OCI-LY1 (cell line): Measurements from ENCODE around the gene TLE5.
"Not testable (repeated sequence)": the region's sequence is repeated elsewhere in the genome, so short reads cannot be mapped to it uniquely, and the experiment has no call there.

Experiments
- H2AFZ ChIP-seq: fragments of 200-600 bp; sonication (generic), shearing (Covaris generic); 2 replicates; pipeline ENCODE4 v1.6.0; 2014; ENCODE audit warnings: antibody characterized with exemption, mild to moderate bottlenecking, low read length
- H3F3A ChIP-seq: fragments of 200-600 bp; sonication (generic), shearing (Covaris generic); 2 replicates; pipeline ENCODE4 v1.6.0; 2014; ENCODE audit warnings: mild to moderate bottlenecking, antibody characterized with exemption, low read length, moderate library complexity; ENCODE audit not compliant: insufficient read depth
- H3K27ac ChIP-seq: fragments of 200-600 bp; sonication (generic); 2 replicates; pipeline ENCODE4 v1.5.1; 2014; ENCODE audit warnings: low read length, mixed run types, mild to moderate bottlenecking, low read depth; ENCODE audit not compliant: poor library complexity, severe bottlenecking
- H3K27me3 ChIP-seq: fragments of 200-600 bp; sonication (generic); 2 replicates; pipeline ENCODE4 v1.6.0; 2014; ENCODE audit warnings: antibody characterized with exemption, mild to moderate bottlenecking, low read length, moderate library complexity; ENCODE audit not compliant: insufficient read depth
- H3K36me3 ChIP-seq: fragments of 200-600 bp; sonication (generic); 2 replicates; pipeline ENCODE4 v1.6.1; 2014; ENCODE audit warnings: mild to moderate bottlenecking, antibody characterized with exemption, low read length, moderate library complexity, mixed read lengths; ENCODE audit not compliant: insufficient read depth
- H3K4me1 ChIP-seq: fragments of 200-600 bp; sonication (generic); 2 replicates; pipeline ENCODE4 v1.5.1; 2014; ENCODE audit warnings: mild to moderate bottlenecking, low read length, moderate library complexity; ENCODE audit not compliant: insufficient read depth, severe bottlenecking
- H3K4me2 ChIP-seq: fragments of 200-600 bp; sonication (generic), shearing (Covaris generic); 2 replicates; pipeline ENCODE4 v1.6.1; 2014; ENCODE audit warnings: low read length
- H3K4me3 ChIP-seq: fragments of 200-600 bp; sonication (generic); 2 replicates; pipeline ENCODE4 v1.5.1; 2014; ENCODE audit warnings: low read length, low read depth, mild to moderate bottlenecking, mixed read lengths; ENCODE audit not compliant: poor library complexity, severe bottlenecking
- H3K79me2 ChIP-seq: fragments of 200-600 bp; shearing (Covaris generic); 2 replicates; pipeline ENCODE4 v1.6.1; 2016; ENCODE audit warnings: mixed run types, low read length, mixed read lengths; ENCODE audit not compliant: insufficient read depth
- H3K9ac ChIP-seq: fragments of 200-600 bp; sonication (generic), shearing (Covaris generic); 2 replicates; pipeline ENCODE4 v1.6.1; 2014; ENCODE audit warnings: mild to moderate bottlenecking, low read length, mixed read lengths
- H3K9me2 ChIP-seq: fragments of 200-600 bp; sonication (generic), shearing (Covaris generic); 2 replicates; pipeline ENCODE4 v1.6.1; 2014; ENCODE audit warnings: low read depth, mild to moderate bottlenecking, low read length, mixed read lengths
- H3K9me3 ChIP-seq: fragments of 200-600 bp; shearing (Covaris generic); 2 replicates; pipeline ENCODE4 v1.6.1; 2014; ENCODE audit warnings: low read length, mixed read lengths
- H4K20me1 ChIP-seq: fragments of 200-600 bp; sonication (generic), shearing (Covaris generic); 2 replicates; pipeline ENCODE4 v1.6.0; 2016; ENCODE audit warnings: mild to moderate bottlenecking, low read length; ENCODE audit not compliant: insufficient read depth
- EZH2 ChIP-seq: fragments of 200-600 bp; sonication (generic), shearing (Covaris generic); IDR thresholded peaks from 2 replicates; pipeline ENCODE4 v1.8.0; 2017; ENCODE audit warnings: borderline replicate concordance, mixed run types, mild to moderate bottlenecking, antibody characterized with exemption, low read length, moderate library complexity, mixed read lengths
- TF ChIP-seq, protein P1 (sequence below): fragments of 200-600 bp; sonication (generic), shearing (Covaris generic); IDR thresholded peaks from 2 replicates; pipeline ENCODE4 v1.5.1; 2017; ENCODE audit warnings: mild to moderate bottlenecking, antibody characterized with exemption, low read length, moderate library complexity, mixed read lengths

TLE5 gene

DNA sequence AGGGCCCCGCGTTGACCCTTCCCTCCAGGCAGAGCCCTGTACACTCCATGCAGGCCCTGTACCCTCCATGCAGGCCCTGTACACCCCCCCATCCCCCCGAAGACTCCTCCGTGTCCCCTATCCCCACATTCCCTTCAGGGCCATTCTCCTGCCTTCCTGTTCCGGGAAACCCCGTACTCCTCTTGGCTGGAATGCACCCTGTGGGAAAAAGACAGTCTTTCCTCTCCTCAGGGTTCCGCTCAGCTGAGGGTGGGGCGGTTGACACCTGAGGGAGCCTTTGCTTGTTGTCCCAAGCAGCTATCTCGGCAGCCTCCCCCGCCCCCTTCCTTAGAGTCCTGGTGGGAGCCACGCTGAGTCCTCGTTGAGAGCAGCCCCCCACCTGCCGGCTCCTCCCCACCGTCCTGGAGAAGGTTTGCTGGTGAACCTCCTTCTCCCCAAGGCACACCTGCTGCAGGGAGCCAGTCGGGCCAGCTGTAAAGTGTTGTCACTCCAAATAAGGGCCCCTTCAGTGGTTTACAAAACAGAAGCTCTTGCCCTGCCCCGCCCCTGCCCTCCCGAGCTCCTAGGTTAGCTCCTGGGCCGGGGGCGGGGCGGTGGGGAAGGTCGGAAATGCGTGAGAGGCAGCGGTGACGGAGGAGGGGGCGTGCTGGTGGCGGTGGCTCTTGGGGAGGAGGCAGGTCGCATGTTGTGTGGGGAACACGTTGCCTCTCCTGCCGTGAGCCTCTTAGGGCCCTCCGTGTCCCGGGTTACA lies 33.3 kb upstream of the TLE5 start:
- Histone ChIP-seq H3K36me3 (no peaks in the 10 kb centered on the region), H3K4me3 (peak overlapping the region; percentile 81), H3K4me2 (peak overlapping the region; percentile 97), H3F3A (no peaks in the 10 kb centered on the region), H2AFZ (no peak overlapping the region), H3K27ac (no peak overlapping the region), H3K9me2 (no peaks in the 10 kb centered on the region), H4K20me1 (no peaks in the 10 kb centered on the region), H3K79me2 (no peaks in the 10 kb centered on the region), H3K9ac (peak overlapping the region; percentile 75; the same call in 1 of the 2 replicates), H3K4me1 (peaks cover 16% of the 10 kb centered on the region), H3K27me3 (peaks cover 6% of the 10 kb centered on the region; the same call in 1 of the 2 replicates), H3K9me3 (no peaks in the 10 kb centered on the region)
- TF ChIP-seq EZH2, result no peak
- TF ChIP-seq, protein P1, sequence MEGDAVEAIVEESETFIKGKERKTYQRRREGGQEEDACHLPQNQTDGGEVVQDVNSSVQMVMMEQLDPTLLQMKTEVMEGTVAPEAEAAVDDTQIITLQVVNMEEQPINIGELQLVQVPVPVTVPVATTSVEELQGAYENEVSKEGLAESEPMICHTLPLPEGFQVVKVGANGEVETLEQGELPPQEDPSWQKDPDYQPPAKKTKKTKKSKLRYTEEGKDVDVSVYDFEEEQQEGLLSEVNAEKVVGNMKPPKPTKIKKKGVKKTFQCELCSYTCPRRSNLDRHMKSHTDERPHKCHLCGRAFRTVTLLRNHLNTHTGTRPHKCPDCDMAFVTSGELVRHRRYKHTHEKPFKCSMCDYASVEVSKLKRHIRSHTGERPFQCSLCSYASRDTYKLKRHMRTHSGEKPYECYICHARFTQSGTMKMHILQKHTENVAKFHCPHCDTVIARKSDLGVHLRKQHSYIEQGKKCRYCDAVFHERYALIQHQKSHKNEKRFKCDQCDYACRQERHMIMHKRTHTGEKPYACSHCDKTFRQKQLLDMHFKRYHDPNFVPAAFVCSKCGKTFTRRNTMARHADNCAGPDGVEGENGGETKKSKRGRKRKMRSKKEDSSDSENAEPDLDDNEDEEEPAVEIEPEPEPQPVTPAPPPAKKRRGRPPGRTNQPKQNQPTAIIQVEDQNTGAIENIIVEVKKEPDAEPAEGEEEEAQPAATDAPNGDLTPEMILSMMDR, result no peak

DNA sequence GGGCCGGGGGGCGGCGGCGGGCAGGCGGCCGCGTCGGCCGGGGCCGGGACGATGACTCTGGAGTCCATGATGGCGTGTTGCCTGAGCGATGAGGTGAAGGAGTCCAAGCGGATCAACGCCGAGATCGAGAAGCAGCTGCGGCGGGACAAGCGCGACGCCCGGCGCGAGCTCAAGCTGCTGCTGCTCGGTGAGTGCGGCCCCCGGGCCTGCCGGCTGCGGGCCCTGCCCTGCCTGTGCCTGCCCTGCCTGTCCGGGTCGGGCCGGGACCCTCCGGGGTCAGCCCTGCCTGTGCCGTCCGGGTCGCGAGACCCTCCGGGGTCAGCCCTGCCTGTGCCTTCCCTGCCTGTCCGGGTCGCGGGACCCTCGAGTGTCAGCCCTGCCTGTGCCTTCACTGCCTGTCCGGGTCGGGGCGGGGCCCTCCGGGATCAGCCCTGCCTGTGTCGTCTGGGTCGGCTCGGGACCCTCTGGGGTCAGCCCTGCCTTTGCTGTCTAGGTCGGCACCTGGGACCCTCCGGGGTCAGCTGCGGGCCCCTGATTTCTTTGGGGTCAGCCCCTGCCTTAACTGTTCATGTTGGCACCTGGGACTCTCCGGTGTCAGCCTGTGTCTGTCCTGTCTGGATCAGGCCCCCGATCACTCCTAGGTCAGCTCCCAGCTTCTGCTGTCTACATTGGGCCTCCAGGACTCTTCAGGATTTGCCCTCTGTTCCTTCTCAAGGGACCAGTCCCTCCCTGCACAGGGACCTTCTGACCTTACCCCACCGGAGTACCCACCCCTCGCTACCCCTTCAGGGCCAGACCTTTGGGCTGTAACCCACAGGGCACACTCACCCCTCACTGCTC lies 32.5 kb upstream of the TLE5 start:
- H3K9ac ChIP-seq, result peak overlapping the region; percentile 75
- H3K27ac ChIP-seq, result no peak overlapping the region
- no peaks in the 10 kb centered on the region for H3K36me3 ChIP-seq
- H3K9me3 ChIP-seq, result no peaks in the 10 kb centered on the region
- H3K4me3 ChIP-seq, result peak overlapping the region; percentile 81
- no peak for TF ChIP-seq EZH2
- TF ChIP-seq, protein P1, result no peak
- H2AFZ ChIP-seq, result no peak overlapping the region
- no peaks in the 10 kb centered on the region for H3F3A ChIP-seq
- peak overlapping the region; percentile 97 for H3K4me2 ChIP-seq
- H3K9me2 ChIP-seq, result no peaks in the 10 kb centered on the region
- H4K20me1 ChIP-seq, result no peaks in the 10 kb centered on the region
- H3K79me2 ChIP-seq, result no peaks in the 10 kb centered on the region
- H3K4me1 ChIP-seq, result peaks cover 16% of the 10 kb centered on the region
- H3K27me3 ChIP-seq, result peaks cover 6% of the 10 kb centered on the region; the same call in 1 of the 2 replicates

DNA sequence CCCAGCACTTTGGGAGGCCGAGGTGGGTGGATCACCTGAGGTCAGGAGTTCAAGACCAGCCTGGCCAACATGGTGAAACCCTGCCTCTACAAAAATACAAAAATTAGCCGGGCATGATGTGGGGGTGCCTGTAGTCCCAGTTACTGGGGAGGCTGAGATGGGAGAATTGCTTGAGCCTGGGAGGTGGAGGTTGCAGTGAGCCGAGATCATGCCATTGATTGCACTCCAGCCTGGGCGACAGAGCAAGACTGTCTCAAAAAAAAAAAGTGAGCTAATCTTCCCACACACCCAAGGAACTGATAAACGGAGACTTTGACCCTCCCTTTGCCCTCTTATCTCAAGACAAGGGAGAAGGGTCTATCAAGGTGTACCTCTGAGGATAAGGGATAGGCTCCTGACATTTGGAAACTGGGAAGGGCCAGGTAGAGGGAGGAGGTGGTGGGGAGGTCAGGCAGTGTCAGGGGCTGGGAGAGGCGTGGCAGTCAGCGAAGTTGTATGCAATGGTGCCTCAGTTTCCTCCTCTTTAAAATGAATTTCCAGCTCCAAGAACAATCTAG lies 27.1 kb upstream of the TLE5 start:
- not testable (repeated sequence) for H3K9me2 ChIP-seq, H3K36me3 ChIP-seq, H2AFZ ChIP-seq, H4K20me1 ChIP-seq, H3K4me1 ChIP-seq, H3K9ac ChIP-seq, H3K27ac ChIP-seq, H3F3A ChIP-seq, H3K27me3 ChIP-seq, H3K9me3 ChIP-seq, H3K79me2 ChIP-seq, H3K4me2 ChIP-seq, H3K4me3 ChIP-seq
